BE2C (cell line): Measurements from ENCODE around the gene SLIT1.

ENCODE experiments used
- DNase-seq: peaks from one replicate; pipeline ENCODE4 v3.0.0-alpha.2; 2020
- H3K27me3 ChIP-seq: fragments of 250-450 bp; sonication (Bioruptor Pico); 2 replicates; pipeline ENCODE4 v1.5.1; 2020; ENCODE audit warnings: mild to moderate bottlenecking
- H3K36me3 ChIP-seq: fragments of 250-450 bp; sonication (Bioruptor Pico); 2 replicates; pipeline ENCODE4 v1.5.1; 2020; ENCODE audit warnings: mild to moderate bottlenecking
- H3K4me1 ChIP-seq: fragments of 250-450 bp; sonication (Bioruptor Pico); 2 replicates; pipeline ENCODE4 v1.5.1; 2020
- H3K4me3 ChIP-seq: 2 replicates; pipeline ENCODE4 v1.5.1; 2011; ENCODE audit warnings: low read depth, low read length
- H3K9me3 ChIP-seq: fragments of 250-450 bp; sonication (Bioruptor Pico); 2 replicates; pipeline ENCODE4 v1.5.1; 2020
- CTCF ChIP-seq: IDR thresholded peaks from 2 replicates; pipeline ENCODE4 v1.5.1; 2012; ENCODE audit warnings: mild to moderate bottlenecking, low read depth, low read length

SLIT1 gene

GRCh38 chr10:97196223-97197029 lies 10.7 kb upstream of the SLIT1 start:
- no peaks in the 10 kb centered on the region for H3K9me3 ChIP-seq
- TF ChIP-seq CTCF = peak; percentile 84
- no peaks in the 10 kb centered on the region for H3K36me3 ChIP-seq
- H3K27me3 ChIP-seq = no peaks in the 10 kb centered on the region
- peak; percentile 70 for DNase-seq
- no peaks in the 10 kb centered on the region for H3K4me1 ChIP-seq
- peak overlapping the region; percentile 71 for H3K4me3 ChIP-seq

- no peaks in the 10 kb centered on the region for H3K4me1 ChIP-seq
- no peak for TF ChIP-seq CTCF
- no peak for DNase-seq
- no peaks in the 10 kb centered on the region for H3K27me3 ChIP-seq
- no peaks in the 10 kb centered on the region for H3K36me3 ChIP-seq
- peak overlapping the region; percentile 71 for H3K4me3 ChIP-seq
- H3K9me3 ChIP-seq = no peaks in the 10 kb centered on the region
Measured at GRCh38 chr10:97195706-97196222, 10.0 kb upstream of the SLIT1 start.

GRCh38 chr10:97192952-97193435 lies 7.2 kb upstream of the SLIT1 start:
- Histone ChIP-seq H3K4me1 (no peaks in the 10 kb centered on the region), H3K9me3 (no peaks in the 10 kb centered on the region), H3K4me3 (no peak overlapping the region), H3K27me3 (no peaks in the 10 kb centered on the region), H3K36me3 (no peaks in the 10 kb centered on the region)
- DNase-seq = no peak
- no peak for TF ChIP-seq CTCF

GRCh38 chr10:97190450-97190849 lies 4.7 kb upstream of the SLIT1 start:
- DNase-seq = no peak
- no peaks in the 10 kb centered on the region for H3K4me1 ChIP-seq
- peaks cover 1% of the 10 kb centered on the region for H3K27me3 ChIP-seq
- no peak for TF ChIP-seq CTCF
- no peak overlapping the region for H3K4me3 ChIP-seq
- no peaks in the 10 kb centered on the region for H3K9me3 ChIP-seq
- no peaks in the 10 kb centered on the region for H3K36me3 ChIP-seq

- Histone ChIP-seq H3K9me3 (no peaks in the 10 kb centered on the region), H3K4me3 (no peak overlapping the region), H3K36me3 (no peaks in the 10 kb centered on the region), H3K4me1 (no peaks in the 10 kb centered on the region), H3K27me3 (peaks cover 9% of the 10 kb centered on the region)
- no peak for DNase-seq
- no peak for TF ChIP-seq CTCF
Measured at GRCh38 chr10:97188261-97188711, 2.5 kb upstream of the SLIT1 start.

- Histone ChIP-seq H3K9me3 (no peaks in the 10 kb centered on the region), H3K4me3 (no peak overlapping the region), H3K4me1 (no peaks in the 10 kb centered on the region), H3K36me3 (no peaks in the 10 kb centered on the region), H3K27me3 (peaks cover 9% of the 10 kb centered on the region)
- no peak for DNase-seq
- no peak for TF ChIP-seq CTCF
Measured at GRCh38 chr10:97186911-97187310, 1.2 kb upstream of the SLIT1 start.
